ENCODE data around the gene ARHGAP24.

DNA sequence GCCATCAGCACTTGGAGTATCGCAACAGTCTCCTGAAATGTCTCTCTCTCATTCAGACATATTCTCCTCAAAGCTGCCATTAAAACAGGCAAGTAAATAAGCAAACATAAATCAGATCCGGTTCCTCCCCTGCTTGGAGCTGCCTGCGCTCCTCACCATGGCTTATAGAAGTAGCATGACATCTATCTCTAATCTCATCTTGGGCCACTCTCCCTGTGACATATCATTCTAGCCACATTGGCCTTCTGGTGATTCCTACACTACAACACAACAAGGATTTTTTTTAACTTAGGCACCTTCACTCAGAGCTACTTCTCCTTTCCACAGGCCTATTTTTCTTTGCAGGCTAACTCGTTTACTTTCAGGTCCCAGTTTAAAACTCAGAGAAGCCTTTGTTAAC is 387.9 kb downstream of the ARHGAP24 start:
- no peak for TF ChIP-seq EZH2 (IDR thresholded peaks at IDR 0.05; ENCODE audit: borderline replicate concordance, low read depth, low read length, severe bottlenecking)
- no peak for TF ChIP-seq POLR2A (IDR thresholded peaks at IDR 0.05; ENCODE audit: low read depth, low read length)
- no peak for TF ChIP-seq POLR2AphosphoS5 (IDR thresholded peaks at IDR 0.05; ENCODE audit: insufficient read depth, low read depth, low read length)

Measured in endothelial cell of umbilical vein (primary cell).